GM12865 (cell line): ENCODE data around the gene CACNA1E.

Source experiments
- DNase-seq: peaks from one replicate; pipeline ENCODE4 v3.0.0; 2010; ENCODE audit warnings: low read depth
- H3K4me3 ChIP-seq: 2 replicates; pipeline ENCODE4 v1.5.1; 2011; ENCODE audit warnings: mild to moderate bottlenecking, low read depth, low read length, control low read depth
- CTCF ChIP-seq: IDR thresholded peaks from 2 replicates; pipeline ENCODE4 v1.5.1; 2011; ENCODE audit warnings: low read length, control low read depth, low read depth, inconsistent platforms; ENCODE audit not compliant: insufficient read depth; ENCODE audit errors: missing control alignments

The CACNA1E gene

GRCh38 chr1:181783208-181783607 is 299.9 kb downstream of the CACNA1E start:
- no peak for TF ChIP-seq CTCF
- no peak overlapping the region for H3K4me3 ChIP-seq
- no peak for DNase-seq

GRCh38 chr1:181784039-181784683 is 300.8 kb downstream of the CACNA1E start:
- TF ChIP-seq CTCF: no peak
- DNase-seq: no peak
- H3K4me3 ChIP-seq: no peak overlapping the region

- DNase-seq: no peak
- TF ChIP-seq CTCF: no peak
- H3K4me3 ChIP-seq: no peak overlapping the region
These were observed 306.1 kb downstream of the CACNA1E start for GRCh38 chr1:181789395-181789794.

GRCh38 chr1:181791721-181792120 is 308.4 kb downstream of the CACNA1E start:
- no peak for DNase-seq
- TF ChIP-seq CTCF: no peak

GRCh38 chr1:181793831-181794230 is 310.5 kb downstream of the CACNA1E start:
- H3K4me3 ChIP-seq: no peak overlapping the region
- TF ChIP-seq CTCF: no peak
- no peak for DNase-seq

More at GRCh38 chr1:181791721-181792120, 308.4 kb downstream of the CACNA1E start:
- no peak overlapping the region for H3K4me3 ChIP-seq

- H3K4me3 ChIP-seq: no peak overlapping the region
- DNase-seq: no peak
- TF ChIP-seq CTCF: no peak
These were observed 311.0 kb downstream of the CACNA1E start for GRCh38 chr1:181794332-181794731.

- no peak for TF ChIP-seq CTCF
- DNase-seq: no peak
- H3K4me3 ChIP-seq: no peak overlapping the region
These were observed 315.0 kb downstream of the CACNA1E start for GRCh38 chr1:181798191-181798926.
